OCI-LY7 (cell line): Measurements from ENCODE around the gene MRPL23.

ENCODE experiments used
- EZH2phosphoT487 ChIP-seq: fragments of 200-600 bp; sonication (generic); IDR thresholded peaks from 2 replicates; pipeline ENCODE4 v1.6.1; 2018; ENCODE audit warnings: low read depth, borderline replicate concordance, mild to moderate bottlenecking, mixed run types, antibody characterized with exemption, low read length, moderate library complexity, mixed read lengths
- TF ChIP-seq, protein P1 (sequence below): fragments of 200-600 bp; sonication (generic); conservative IDR thresholded peaks from 2 replicates; pipeline ENCODE4 v1.5.1; 2014; ENCODE audit warnings: mild to moderate bottlenecking, antibody characterized with exemption, low read length, moderate library complexity, mixed read lengths

DNA sequence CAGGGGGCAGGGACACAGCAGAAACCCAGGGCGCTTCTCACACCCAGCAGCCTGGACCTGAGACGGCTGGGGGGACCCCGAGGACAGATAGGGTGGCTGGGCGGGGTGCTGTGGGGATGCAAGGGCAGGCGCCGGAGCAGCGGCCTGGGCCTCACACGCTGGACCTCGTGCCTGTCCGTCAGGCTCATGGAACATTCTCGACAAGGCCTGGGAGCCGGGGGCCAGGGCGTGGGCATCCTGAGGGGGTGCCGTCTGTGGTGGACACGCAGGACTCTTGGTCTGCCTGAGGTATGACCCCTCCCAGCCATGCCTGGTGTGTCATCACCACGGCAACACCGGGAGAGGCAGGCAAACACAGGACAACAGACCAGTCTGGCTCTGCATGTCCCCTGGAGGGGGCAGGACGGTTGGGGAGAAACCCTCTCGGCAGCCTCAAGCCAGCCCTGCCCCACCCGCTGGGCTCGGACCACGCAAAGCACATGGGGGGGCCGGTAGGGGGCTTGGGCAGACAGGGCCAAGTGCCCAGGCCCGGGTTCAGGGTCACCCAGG is 21.4 kb downstream of the MRPL23 start:
- TF ChIP-seq, protein P1, sequence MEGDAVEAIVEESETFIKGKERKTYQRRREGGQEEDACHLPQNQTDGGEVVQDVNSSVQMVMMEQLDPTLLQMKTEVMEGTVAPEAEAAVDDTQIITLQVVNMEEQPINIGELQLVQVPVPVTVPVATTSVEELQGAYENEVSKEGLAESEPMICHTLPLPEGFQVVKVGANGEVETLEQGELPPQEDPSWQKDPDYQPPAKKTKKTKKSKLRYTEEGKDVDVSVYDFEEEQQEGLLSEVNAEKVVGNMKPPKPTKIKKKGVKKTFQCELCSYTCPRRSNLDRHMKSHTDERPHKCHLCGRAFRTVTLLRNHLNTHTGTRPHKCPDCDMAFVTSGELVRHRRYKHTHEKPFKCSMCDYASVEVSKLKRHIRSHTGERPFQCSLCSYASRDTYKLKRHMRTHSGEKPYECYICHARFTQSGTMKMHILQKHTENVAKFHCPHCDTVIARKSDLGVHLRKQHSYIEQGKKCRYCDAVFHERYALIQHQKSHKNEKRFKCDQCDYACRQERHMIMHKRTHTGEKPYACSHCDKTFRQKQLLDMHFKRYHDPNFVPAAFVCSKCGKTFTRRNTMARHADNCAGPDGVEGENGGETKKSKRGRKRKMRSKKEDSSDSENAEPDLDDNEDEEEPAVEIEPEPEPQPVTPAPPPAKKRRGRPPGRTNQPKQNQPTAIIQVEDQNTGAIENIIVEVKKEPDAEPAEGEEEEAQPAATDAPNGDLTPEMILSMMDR: no peak
- no peak for TF ChIP-seq EZH2phosphoT487
